ENCODE data around the gene MED8.

GRCh38 chr1:43344267-43344850 is 45.2 kb downstream of the MED8 start:
- TF ChIP-seq, protein P1, sequence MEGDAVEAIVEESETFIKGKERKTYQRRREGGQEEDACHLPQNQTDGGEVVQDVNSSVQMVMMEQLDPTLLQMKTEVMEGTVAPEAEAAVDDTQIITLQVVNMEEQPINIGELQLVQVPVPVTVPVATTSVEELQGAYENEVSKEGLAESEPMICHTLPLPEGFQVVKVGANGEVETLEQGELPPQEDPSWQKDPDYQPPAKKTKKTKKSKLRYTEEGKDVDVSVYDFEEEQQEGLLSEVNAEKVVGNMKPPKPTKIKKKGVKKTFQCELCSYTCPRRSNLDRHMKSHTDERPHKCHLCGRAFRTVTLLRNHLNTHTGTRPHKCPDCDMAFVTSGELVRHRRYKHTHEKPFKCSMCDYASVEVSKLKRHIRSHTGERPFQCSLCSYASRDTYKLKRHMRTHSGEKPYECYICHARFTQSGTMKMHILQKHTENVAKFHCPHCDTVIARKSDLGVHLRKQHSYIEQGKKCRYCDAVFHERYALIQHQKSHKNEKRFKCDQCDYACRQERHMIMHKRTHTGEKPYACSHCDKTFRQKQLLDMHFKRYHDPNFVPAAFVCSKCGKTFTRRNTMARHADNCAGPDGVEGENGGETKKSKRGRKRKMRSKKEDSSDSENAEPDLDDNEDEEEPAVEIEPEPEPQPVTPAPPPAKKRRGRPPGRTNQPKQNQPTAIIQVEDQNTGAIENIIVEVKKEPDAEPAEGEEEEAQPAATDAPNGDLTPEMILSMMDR (conservative IDR thresholded peaks at IDR 0.05 in 1 of 2, IDR thresholded peaks at IDR 0.05 in 1 of 2; ENCODE audit: low read depth in 1 of 2, low read length in 2 of 2) = no peak
- no peak for TF ChIP-seq EZH2 (IDR thresholded peaks at IDR 0.05; ENCODE audit: low read length, missing control alignments)
